NCI-H128 (cell line): Measurements from ENCODE around the gene AVPR1B.

ENCODE experiments used
- DNase-seq: peaks from one replicate; lab custom pipeline; 2025; ENCODE audit not compliant: unreplicated experiment; lab: John Stamatoyannopoulos, UW

Gene AVPR1B, protein sequence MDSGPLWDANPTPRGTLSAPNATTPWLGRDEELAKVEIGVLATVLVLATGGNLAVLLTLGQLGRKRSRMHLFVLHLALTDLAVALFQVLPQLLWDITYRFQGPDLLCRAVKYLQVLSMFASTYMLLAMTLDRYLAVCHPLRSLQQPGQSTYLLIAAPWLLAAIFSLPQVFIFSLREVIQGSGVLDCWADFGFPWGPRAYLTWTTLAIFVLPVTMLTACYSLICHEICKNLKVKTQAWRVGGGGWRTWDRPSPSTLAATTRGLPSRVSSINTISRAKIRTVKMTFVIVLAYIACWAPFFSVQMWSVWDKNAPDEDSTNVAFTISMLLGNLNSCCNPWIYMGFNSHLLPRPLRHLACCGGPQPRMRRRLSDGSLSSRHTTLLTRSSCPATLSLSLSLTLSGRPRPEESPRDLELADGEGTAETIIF

GRCh38 chr1:206117151-206117948, at the start of gene AVPR1B:
Gene AVPR1B, minus strand, starts transcription at chr1:206117388. Its CDS starts 498 bp downstream, at chr1:206116890.
- DNase-seq, result peak; percentile 37

DNA sequence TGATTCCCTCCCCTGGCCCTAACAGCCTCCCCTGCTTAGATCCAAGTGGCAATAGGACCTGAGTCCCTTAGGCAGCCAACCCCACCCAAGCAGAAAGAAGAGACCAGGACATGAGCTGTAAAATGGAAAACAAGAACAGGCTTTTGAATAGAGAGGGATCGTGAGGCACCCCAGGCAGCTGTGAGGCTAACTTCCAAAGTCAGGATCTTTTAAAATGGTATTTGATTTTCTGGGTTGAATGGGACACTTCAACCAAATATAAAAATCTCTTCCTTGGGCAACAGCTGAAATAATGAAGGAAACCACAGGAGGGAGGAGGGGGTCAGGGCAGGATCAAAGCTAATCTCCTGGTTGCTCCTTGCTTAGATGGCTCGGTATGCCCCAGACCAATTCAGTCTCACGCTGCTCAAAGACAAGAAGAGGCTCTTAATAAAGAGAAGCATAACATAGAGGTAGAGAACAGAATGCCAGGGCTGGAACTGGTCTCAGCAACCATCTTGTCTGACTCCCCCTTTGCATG, 28.6 kb upstream of the AVPR1B start:
- DNase-seq, result no peak

- no peak for DNase-seq
These were observed 27.4 kb upstream of the AVPR1B start for GRCh38 chr1:206144605-206145004.

DNA sequence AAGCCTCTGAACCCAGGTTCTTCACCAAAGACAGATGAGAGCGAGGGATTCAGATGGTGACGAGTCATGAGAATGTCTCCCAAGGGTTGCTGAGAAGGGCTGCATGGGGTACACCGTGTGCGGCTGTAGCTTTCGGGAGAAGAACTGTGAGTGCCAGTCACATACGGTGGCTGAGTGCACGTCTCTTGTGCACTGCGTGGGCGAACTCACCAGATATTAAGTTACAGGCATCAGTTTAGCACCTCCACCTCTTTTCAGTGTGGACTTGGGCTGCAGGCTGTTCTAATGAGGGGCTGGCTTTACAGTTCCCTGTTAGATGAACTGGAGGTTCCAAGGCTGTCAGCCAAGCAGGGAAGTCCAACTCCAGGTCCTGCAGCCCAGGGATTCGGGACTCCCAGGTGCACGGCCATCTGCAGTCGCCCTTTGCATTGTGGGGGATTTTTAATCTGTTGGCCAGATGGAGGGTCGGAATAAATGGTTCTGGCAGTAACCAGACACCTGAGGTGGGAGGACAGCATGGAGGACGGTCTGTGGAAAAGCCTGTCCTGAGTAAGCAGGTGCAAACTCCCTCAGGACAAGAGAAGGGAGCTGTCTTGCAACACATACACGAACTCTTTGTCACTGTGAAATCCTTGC, 26.5 kb upstream of the AVPR1B start:
- DNase-seq, result no peak

DNA sequence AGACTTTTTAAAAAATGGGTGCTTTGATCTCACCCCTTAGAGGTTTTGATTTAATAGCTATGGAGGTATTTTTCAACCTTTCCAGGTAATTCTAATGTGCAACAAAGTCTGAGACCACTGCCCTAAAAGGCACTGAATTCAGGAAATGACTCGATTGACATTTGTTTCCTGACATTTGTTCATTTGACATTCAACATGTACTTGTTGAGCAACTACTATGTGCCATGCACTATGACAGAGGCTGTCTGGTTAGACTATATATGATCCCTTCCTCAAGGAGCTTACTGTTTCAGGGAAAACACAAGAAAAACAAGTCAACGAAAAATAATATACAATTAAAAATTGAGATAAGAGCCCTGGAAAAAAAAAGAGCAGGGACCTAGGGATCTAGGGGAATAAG, 25.6 kb upstream of the AVPR1B start:
- no peak for DNase-seq

DNA sequence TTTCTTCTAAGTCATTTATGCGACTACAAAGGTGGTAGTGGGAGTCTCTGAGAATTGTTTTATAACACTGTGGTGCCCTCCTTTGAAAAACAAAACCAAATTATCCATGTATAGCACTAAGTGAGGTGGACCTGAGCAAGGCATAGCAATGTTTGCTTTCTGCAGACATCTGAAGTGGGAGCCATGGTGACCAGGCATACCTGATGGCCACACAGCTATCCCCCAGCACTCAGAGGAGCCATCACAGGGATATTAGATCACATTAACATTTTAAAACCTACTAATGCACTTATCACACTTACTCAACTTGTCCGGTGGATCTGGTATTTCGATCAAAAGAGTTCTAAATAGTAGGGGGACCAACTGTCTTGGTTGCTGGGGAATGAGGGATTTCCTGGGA, 24.8 kb upstream of the AVPR1B start:
- no peak for DNase-seq

- no peak for DNase-seq
These were observed 19.1 kb upstream of the AVPR1B start for GRCh38 chr1:206136241-206136640.

DNA sequence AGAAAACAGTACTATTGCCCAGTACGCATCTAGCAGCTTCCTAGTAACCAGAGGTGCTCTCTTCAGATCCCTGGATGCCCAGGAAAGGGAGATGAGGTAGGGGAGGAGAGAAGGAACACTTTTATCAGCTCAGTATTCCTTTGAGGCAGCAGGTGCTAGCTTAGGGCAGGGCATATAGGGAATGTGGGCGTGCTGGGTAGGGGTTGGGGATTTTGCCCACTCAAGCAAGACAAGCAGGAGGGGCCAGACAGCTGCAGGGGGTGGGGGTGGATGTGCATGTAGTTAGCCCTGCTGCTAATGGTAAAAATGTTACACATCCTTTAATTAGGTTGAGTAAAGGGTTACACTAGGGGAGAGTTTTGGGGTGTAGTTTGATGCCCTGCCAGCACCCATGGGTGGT, 18.1 kb upstream of the AVPR1B start:
- no peak for DNase-seq

GRCh38 chr1:206133751-206134415, 16.7 kb upstream of the AVPR1B start:
- no peak for DNase-seq

DNA sequence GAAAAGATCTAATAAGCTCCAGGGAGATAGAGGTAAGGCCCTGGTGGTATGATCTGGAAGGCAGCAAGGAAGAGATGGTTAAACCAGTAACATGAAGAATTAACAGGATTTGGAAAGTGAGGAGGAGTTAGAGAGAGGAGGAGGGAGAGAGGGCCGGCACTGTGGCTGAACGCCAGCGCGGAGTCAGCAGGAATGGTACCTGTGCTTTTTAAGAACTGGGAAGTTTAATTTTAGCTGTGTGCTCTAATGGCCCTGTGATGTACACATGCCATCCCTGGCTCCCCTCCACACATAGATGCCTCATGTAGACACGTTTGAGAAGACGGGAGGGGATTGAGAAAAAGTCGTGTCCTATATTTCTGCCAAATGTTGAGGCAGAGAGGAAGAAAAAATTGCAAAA, 13.8 kb upstream of the AVPR1B start:
- no peak for DNase-seq

- DNase-seq, result no peak
These were observed 11.0 kb upstream of the AVPR1B start for GRCh38 chr1:206128196-206128595.

DNA sequence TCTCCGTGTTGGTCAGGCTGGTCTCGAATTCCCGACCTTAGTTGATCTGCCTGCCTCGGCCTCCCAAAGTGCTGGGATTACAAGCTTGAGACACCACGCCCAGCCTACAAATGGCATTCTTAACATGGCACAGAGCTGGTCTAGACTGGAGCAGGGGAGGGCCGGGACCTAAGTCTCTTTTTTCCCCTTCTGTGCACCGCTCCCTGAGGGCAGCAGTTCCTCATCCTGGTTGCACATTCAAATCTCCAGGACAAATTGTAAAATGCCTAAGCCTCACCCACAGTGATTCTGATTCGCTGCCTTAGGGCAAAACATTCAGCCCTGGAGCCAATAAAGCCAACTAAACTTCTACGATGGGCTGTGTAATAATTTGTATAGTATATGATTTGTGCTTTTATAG, 10.1 kb upstream of the AVPR1B start:
- no peak for DNase-seq

DNA sequence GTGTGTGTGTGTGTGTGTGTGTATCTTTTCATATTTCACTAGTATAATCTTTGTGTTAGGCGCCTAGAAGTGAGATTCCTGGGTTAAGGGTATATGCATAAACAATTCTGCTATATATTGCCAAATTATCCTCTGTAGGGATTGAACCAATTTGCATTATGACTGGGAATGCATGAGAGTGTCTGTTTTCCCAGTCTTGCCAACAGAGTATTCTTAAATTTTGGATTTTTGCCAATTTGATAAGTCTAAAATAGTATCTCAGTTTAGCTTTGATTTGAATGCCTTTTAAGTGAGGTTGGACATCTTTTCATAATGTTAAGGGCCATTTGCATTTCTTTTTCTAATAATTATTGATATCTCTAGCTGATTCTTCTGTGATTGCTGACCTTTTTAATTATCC, 8.2 kb upstream of the AVPR1B start:
- DNase-seq, result no peak

- DNase-seq, result no peak
These were observed 5.5 kb upstream of the AVPR1B start for GRCh38 chr1:206122686-206123085.

- no peak for DNase-seq
These were observed 4.1 kb upstream of the AVPR1B start for GRCh38 chr1:206121269-206121668.

DNA sequence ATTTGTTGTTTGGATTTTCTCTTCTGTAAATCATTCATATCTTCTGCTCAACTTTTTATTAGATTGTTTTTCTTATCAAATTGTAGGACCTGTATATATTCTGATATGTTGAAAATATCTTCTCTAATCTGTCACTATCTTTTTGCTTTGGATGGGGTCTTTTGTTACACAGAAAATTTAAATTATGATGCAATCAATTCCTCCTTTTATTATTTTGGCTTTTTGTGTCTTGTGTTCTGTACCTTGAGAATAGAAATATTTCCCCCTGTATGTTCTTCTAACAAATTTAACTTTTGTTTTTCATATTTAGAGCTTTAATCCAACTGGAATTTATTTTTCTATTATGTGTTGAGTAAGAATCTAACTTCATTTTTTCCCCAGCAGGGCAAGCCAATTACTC, 3.2 kb upstream of the AVPR1B start:
- no peak for DNase-seq

- DNase-seq, result no peak
These were observed 376 bp downstream of the AVPR1B start for GRCh38 chr1:206116873-206117150.

GRCh38 chr1:206116191-206116872, 856 bp downstream of the AVPR1B start:
- DNase-seq, result no peak

- DNase-seq, result no peak
These were observed 1.4 kb downstream of the AVPR1B start for GRCh38 chr1:206115791-206116190.

DNA sequence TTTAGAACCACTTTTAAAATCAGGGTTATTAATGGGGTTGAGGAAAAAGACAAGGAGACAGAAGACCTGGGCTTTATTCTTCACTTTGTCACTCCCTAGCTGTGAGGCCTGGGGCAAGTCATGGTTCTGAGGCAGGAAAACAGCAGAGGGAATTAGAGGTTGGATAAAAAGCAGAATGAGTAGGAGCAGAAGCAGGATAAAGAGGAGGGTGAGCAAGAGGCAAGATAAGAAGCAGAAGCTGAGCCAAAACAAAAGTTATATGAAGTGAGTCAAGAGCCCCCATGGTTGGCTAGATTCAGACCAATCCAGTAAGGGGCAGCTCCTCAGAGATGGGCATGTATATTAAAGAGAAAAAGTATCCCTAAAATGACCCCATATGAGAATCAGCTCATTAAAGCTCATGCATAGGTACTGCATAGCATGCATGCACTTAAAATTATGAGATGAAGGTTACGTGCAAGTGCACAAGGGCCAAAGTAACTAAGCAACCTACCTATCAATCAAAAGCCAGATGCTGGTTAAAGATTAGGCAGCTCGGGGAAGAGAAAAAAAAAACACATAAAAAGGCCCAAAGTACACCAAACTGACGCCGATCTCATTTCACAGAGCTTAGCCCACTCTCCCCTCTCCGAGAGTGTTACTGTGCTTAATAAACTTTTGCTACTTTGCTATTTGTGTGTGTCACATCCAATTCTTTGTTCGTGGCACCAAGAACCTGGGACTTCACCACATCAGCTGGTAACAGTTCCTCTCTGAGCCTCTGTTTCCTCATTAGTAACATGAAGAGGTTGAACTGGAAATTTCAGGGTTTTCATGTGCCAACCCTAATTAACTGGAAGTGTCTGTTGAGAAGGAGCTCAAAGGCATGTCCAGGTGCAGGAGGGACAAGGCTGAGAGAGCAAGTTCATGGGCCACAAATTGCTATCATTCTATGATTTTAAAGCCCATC, 2.2 kb downstream of the AVPR1B start:
- DNase-seq, result no peak
